Posterior vena cava (tissue), 2 donors: ENCODE measurements around the gene WNT7B. TPM values are rescaled to one million over a fixed set of nuclear protein-coding genes. Genes with fewer than 3 reads are reported as not detected.
A peak's percentile ranks its signal among the peaks of the same experiment; 100 is the strongest.

Experiments used
- DNase-seq: peaks from one replicate; pipeline ENCODE4 v3.0.0-alpha.2; 2020; ENCODE audit warnings: low spot score
- intact Hi-C, 2 donors: fragments of 100-400 bp; cut with DNase I; formaldehyde crosslinking; loops; one replicate each; pipeline versions ENCODE4 v1.14.1 to v1.14.2; 2022 to 2023
- total RNA-seq, 2 donors: library from RNA; stranded (reverse); fragmentation: NEBNext Ultra II Directional; extraction: Animal tissue kit (Norgen Biotek cat#: 25700); gene quantifications; one replicate each; pipeline ENCODE4 v1.2.1, GENCODE V29; 2021
- donor health status: DM: yes; HTN: yes; CAD: no.
- donor health status: DM: yes; HTN: yes; CAD: no.

WNT7B gene
- total RNA-seq, 2 donors from 2014 or later, result not detected

DNA sequence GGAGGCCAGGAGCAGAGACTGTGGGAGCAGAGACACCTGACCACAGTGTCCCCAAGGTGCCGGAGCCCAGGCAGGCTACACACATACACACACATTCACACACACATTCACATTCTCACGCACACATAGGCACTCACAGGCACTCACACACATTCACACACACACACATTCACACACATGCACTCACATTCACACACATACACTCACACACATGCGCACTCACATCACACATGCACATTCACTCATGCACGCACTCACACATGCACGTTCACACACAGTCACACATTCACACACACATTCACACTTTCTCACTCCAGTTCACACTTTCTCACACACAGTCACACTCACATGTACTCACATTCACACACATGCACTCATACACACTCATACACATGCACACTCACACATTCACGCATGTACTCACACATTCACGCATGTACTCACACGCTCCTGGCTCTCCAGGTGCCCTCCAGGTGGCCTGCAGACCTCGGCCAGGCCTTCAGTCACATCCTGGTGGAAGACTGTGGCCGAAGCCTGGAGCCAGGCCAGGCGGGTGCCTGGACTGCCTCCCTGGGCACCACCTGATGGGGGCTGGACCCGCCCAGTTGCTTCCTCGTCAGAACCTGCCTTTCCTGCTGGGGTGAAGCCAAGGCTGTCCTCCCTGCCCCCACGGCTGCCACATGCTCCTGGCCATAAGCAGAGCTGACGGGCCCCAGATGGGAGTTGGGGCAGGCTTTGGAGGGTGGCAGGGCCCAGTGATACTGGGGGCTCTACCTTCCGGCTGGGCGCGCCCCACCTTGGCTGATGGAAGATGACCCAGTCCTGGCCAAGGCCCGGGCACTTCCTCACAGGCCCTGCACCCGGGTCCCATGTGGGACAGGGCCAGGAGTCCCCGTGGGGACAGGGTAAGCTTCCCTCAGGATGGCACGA is 89.5 kb downstream of the WNT7B start:
- intact Hi-C loops, result no loop called here
- DNase-seq, result peak; percentile 59

DNA sequence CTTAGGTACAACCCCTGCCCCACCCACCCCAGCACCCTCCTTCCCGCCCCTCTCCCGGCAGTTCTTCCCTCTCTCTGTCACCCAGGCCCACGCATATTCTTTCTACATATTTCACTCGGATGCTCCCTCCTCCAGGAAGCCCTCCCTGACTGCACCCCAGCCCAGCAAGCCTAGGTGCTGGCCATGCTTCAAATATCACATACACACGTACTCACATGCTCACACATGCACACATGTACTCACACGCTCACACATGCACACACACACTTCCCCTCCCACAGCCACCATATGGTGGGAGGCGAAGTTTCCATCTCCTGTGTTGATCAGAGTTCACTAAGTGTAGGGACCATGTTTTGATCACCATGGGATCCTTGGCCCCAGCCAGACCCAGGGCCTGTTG is 90.4 kb downstream of the WNT7B start:
- DNase-seq, result no peak
- intact Hi-C loops, result no loop called here

DNA sequence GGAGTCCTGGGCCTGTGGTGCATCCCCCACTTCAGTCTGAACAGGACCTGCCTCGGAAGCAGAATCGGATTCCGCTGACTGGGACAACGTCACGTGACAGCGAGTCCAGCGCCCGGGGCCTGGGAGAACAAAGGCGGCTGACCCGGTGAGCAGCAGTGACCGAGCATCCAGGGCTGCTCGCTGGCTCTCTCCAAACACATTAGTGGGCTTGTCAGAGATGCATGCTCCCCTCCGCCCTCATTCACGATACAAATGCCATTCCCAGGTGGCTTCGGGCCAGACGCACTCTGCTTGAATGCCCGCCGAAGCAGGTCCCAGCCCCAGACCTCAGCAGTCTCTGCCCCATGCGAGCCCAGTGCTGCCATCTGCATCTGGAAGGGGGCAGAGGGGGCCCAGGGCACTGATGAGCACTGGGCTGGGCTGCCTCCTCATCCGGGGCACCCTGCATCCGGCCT is 91.0 kb downstream of the WNT7B start:
- intact Hi-C loops, result no loop called here
- peak; percentile 70 for DNase-seq

DNA sequence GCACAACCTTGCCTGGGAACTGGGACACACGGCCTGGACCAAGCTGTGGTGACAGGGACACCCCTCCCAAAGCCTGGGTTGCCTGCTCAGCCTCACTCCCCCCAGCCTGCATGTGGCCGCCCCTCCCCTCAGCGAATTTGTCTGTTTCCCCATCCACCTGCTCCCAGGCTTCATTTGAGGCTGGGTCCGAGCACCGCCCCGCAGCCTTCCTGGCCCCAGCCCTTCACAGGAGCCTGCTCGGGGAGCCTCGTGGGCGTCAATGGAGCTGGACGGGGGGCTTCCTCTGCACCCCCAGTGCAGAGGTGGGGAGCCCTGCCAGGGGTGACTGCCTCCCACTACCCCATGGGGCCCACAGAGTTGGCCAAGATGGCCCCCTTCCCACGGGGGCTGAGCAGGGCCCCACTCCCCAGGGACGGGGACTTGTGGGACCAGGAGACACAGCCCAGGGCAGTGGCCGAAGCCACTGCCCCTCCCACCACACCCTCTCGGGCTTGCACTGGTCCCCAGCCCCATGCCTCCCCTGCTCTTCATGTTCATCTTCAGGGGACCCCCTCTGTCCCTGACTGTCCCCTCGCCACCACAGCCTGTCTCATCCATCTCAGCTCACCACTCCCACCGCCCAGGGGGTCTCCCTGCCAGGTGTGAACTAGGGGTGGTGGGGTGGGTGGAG is 91.7 kb downstream of the WNT7B start:
- intact Hi-C loops, result no loop called here
- peak; percentile 41 for DNase-seq

DNA sequence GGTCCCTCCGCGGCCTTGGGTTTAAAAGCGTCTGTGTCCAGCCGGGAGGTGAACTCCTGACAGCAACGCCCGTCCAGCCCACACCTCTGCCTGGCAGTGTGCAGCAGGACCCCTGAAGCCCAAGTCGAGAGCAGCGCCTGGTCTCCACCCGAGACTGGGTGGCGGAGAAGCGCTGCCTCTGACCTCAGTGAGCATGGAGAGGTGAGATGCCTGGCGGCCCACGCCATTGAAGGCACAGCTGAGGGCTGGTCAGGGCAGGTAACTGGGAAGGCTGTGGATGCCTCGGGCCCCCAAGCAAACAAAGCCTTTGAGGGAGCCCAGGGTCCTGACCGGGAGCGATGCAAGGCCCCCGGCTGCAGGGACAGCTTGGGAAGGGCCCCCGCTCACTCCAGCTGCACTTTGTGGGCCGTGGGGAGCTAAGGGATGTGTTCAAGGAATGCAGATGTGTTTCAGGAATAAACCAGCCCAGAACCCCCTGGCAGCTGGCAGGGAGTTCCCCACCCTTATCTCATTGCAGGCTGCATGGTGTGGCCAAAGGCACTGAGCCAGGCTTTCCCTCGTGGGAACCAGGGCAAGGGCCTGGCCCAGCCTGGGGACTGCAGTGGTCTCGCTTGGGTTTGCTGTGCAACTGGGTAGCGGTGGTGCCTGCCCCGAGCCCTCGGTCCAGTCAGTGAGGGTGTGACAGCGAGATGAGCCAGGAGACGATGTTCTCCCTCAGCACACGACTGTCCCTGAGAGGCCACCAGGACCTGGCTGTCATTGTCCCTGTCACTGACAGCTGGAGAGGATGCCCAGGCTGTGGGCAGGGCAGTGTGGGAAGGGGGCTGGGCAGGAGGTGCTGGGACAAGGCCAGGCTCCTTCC is 92.5 kb downstream of the WNT7B start:
- peak; percentile 71 for DNase-seq
- intact Hi-C loops, result loop anchor here in 1 of 2 donors (1.0 kb wide), 1 partner anchor 37 kb away; no protein-coding TSS in a partner anchor

DNA sequence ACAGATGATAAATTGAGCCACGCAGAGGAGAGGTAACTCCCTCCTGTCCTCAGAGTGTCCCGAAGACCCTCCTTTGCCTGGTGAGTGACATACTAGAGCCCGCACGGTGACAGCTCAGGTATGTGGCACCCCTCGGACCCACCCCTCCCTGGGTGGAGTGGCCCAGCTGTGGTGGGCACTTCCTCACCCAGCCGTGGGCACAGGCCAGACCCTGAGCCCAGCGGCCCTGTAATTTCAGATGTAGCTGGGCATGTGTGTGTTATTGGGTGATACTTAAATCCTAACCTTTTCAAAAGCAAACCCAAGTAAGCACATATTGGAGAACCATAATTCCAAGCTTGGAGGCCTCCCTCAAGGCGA is 93.2 kb downstream of the WNT7B start:
- intact Hi-C loops, result loop anchor here in 1 of 2 donors (1.0 kb wide), 1 partner anchor 38 kb away; no protein-coding TSS in a partner anchor
- DNase-seq, result no peak

DNA sequence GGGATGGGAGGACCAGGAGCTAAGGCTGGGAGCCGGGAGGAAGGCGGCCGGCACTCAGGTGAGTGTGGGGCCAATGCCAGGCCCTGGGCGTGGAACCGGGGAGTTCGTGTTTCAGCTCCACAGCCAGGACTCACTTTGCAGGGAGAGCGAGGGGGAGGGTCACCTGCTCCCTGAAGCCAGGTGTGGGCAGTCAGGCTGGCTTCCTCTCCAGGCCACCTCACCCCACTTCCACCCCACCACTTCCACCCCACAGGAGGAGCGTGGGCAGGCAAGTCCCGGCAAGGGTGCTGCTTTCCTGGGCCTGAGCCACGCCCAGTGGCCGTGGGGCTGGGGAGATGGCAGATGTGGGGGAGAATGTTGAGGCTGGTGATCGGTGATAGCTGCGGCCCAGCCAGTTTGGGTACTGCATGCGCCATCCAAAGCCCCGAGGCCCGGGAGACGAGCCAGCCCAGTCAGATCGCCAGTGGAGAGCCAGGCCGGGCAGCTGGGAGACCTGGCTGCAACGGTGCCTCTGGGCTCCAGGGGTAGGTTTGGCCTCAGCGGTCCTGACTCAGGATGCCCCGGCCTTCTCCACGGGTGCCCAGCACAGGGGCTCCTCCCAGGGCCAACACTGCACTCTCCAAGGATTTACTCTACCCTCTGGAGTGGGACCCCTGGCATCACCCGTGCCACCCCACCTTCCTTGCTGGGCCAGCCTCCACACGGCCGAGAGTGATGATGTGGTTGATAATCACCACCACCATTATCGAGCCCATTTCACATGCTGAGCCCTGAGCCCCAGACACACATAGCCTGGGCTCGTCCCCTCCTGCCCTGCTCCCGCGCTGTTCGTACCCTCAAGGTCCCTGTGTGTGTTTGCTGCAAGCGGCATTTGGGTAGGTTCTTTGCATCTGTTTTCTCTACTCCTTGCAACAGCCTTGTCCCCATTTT is 93.8 kb downstream of the WNT7B start:
- intact Hi-C loops, result no loop called here
- peak; percentile 68 for DNase-seq

DNA sequence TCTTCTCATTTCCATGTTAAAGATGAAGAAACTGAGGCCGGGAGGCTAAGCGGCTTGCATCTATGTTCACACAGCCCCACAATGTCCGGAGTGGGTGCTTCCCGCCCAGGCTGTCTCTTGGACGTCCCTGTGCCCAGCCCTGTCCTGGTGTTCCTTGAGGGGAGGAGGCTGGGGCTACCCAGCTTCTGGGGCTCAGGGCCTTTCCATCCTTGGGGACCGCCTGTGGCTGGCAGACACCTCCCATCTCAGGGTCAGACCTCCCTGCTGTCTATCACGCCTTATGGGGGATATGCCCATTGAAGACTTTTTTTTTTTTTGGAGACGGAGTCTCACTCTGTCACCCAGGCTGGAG is 95.5 kb downstream of the WNT7B start:
- peak; percentile 62 for DNase-seq
- intact Hi-C loops, result no loop called here

DNA sequence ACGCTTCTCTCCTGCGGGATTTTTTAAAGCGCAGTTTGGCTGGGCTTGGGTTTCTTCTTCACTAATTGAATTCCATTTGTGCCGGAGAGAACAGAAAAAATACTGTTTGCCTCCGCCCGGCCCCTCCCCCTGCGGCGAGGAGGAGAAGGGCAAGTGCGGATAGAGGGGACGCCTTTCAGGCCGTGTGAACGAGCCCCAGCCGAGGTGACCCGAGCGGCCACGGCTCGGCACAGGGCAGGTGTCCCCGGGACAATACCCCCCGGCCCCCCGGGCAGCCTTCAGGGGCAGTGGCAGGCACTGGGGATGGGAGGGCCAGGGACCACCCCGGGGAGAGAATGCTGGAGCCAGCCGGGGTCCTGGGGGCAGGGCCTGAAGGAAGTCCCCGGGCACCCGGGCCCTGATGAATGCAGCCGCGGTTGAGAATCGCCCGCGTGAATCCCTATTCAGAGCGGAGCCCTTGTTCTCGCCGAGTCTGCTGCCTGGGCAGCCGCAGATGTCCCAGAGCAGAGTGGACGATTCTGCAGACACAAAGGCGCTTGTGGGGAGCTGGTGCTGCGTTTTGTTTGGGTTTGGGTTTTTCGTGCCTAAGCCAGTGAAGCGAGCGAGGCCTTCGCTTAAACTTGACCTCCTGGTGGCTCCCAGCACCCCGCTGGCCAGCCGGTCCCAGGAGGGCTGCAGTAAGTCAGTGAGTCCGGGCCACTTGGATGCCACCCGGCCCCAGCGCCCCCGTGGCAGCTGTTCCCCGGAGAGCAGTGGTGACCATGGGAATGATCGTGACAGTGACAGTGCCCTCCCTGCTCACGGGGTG is 96.0 kb downstream of the WNT7B start:
- DNase-seq, result peak; percentile 77
- intact Hi-C loops, result no loop called here

DNA sequence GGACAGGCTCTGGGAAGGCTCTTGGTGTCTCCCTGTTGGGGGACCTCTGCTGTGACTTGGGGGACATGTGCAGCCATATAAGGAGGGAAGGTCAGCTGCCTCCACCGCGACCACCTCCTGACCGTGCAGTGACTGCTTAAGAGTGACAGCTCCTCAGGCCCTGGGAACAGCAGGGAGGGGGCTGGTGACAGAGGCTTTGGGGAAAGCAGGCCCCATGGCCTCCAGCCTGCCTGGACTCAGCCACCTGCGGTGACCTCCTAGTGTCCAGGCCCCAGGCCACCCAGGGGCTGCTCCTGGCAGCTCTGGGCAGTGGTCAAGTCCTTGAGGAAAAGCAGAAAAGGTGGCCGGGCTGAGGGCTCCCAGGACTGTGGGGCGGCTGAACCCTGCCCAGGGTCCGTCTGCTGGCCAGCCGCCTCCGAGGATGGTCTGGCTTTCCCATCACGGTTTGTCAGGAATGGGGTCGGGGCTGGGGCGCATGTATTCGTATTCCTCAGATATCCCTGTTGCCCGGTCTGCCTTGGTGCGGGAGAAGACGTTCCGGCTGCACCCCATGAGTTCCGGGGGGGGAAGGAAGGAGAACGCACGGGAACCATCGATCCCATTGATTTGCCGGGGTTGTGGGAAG is 96.8 kb downstream of the WNT7B start:
- DNase-seq, result peak; percentile 73
- intact Hi-C loops, result no loop called here

DNA sequence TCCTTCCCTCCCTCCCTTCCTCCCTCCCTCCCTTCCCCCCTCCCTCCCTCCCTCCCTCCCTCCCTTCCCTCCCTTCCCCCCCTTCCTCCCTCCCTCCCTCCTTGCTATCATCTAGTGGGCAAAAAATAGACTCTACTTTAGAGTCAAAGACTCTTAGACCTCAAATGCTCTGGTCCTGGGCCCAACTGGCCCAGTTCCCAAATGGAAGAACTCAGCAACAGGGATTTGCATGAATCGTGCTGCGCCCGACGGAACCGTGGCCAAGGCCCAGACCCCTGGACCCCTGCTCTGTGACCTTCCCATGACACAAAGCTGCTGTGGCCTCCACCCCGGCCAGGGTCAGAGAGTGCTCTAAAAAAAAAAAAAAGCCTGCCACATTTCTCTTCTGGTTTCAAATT is 97.4 kb downstream of the WNT7B start:
- peak; percentile 75 for DNase-seq

DNA sequence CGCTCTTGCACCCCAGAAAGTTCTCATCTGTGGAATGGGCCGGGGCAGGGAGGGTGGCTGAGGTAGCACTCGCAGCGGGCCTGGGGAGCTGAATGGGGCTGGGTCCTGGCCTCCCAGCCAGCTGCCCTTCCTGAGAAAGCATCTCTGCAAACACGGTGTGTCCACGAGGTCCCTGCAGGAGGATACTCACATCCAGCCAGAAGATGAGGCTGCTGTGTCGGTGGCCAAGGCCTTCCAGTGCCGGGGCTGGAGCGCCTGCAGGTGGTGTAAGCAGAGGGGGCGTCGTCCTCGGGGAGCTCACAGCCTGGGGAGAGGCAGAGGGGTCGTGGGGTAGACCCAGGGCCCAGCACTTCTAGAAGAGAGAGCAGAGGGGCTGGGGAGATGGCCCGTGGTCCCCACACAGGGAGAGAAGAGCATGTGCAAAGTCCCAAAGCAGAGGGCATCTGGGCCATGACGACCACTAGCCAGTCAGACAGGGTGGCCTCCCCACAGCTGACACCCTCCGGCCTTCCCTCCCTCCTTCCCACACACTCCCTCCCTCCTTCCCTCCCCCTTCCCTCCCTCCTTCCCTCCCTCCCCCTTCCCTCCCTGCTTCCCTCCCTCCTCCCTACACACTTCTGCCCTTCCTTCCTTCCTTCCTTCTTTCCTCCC is 97.9 kb downstream of the WNT7B start:
- peak; percentile 70 for DNase-seq

More for the DNA sequence above, 97.4 kb downstream of the WNT7B start:
- intact Hi-C loops, result no loop called here

DNA sequence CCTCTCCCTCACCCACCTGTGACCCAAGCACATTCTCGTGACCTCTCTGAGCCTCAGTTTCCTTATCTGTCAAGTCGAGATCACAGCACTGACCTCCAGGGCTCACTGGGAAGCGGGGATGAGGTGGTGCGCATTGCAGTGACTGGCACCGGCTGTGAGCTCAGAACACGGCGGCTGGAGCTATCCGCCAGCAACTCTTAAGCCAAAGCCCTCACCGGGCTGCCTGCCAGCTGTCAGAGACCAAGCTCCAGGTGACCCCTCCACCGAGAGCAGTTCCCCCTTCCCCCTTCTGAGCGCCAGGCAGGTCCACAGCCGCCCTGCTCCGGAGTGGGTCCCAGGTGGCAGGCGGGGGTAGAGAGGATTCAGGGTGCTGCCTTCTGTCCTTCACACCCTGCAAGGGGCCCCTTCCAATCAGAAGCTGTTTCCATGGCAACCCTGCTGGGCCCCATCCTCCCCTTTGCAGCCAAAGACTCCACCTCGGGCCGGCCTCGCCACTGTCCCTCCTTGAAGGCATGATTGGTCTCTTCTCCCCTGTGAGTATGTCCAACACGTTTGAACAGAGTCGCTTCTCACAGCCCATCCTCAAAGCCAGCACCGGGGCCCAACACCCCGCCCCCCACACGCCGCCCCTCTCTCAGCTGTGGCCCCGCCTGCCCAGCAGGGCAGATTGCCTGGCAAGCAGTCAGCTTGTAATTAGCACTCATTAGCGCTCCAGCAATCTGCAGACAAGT is 98.7 kb downstream of the WNT7B start:
- intact Hi-C loops, result no loop called here
- DNase-seq, result peak; percentile 81

More for the DNA sequence above, 97.9 kb downstream of the WNT7B start:
- intact Hi-C loops, result no loop called here

DNA sequence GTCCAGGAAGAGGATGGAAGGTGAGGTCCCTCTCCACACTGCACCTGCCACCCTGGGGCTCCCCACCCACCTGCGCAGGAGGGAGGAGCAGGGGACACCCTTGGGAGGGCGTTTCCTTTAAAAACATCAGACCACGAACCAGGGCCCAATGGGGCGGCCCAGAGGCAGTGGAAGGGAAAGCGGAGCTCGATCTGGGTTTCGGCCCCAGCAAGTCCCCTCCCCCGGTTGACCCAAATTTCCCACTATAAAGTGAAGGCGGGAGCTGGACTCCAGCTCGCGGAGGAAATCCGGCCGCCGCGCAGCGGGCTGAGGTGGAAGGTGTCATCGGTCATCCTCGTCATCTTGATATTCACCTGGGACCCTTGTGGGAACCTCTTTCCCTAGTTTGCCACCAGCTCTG is 99.3 kb downstream of the WNT7B start:
- intact Hi-C loops, result no loop called here
- no peak for DNase-seq

DNA sequence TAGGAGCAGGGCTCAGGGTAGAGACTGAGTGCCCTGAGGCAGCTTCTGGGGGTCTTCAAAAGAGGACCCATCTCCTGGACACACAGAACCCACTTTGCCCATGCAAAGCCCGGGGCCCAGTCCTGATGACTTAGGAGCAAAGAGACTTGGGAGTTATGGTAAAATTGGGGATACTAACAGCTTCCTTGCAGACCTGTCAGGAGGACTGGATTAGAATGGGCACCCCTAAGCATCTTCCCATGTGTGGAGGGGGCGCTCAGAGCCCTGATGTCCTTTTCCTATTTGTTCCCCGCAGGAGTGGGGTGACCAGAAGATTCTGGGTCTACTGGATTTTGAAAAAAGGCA is 100.0 kb downstream of the WNT7B start:
- no peak for DNase-seq
- intact Hi-C loops, result no loop called here
